ENCODE results near the gene AMBRA1.
A peak's percentile ranks its signal among the peaks of the same experiment; 100 is the strongest.
"Not testable (repeated sequence)": the region's sequence is repeated elsewhere in the genome, so short reads cannot be mapped to it uniquely, and the experiment has no call there.

AMBRA1 gene

DNA sequence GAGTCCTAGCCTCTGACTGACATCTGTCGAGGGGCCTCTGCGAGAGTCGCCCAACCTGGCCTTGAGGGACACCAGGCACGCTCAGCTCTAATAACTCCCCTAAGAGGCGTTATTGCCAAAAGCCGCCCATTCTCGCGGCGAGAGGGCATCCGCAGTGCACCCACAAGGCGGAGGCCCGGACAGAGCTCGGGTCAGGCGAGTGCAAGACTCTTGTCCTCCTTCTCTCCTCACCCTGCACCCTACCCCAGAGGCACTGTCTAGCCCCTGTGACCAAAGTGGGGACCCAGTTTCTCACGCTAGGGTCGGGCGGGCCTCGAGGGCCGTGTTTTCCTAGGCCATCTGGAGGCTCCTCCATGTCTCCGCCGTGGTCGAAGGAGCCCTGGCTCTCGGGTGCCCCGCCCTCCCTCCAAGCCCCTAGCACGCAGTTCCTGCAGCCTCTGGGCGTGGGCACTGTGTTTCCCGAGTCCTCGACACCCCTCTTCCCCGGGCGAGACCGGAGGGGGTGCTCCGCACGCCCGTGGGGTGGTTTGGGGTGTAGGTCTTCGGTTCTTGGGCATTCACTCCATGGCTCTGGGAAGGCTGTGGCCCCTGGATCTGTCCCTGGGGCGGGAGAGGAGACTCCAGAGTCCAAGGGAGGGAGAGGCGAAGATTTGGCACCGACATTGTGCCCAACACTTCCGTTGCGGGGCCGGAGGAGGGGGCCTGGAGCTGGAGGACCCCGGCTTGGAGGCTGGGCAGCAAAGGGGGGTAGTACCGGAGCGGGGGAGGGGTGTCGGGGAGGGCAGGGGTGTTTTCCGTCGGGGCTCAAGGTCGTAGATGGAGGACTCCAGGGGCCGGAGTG lies 203.3 kb downstream of the AMBRA1 start:
- DNase-seq = no peak

GRCh38 chr11:46389450-46390330 lies 204.1 kb downstream of the AMBRA1 start:
- DNase-seq = peak; percentile 82

DNA sequence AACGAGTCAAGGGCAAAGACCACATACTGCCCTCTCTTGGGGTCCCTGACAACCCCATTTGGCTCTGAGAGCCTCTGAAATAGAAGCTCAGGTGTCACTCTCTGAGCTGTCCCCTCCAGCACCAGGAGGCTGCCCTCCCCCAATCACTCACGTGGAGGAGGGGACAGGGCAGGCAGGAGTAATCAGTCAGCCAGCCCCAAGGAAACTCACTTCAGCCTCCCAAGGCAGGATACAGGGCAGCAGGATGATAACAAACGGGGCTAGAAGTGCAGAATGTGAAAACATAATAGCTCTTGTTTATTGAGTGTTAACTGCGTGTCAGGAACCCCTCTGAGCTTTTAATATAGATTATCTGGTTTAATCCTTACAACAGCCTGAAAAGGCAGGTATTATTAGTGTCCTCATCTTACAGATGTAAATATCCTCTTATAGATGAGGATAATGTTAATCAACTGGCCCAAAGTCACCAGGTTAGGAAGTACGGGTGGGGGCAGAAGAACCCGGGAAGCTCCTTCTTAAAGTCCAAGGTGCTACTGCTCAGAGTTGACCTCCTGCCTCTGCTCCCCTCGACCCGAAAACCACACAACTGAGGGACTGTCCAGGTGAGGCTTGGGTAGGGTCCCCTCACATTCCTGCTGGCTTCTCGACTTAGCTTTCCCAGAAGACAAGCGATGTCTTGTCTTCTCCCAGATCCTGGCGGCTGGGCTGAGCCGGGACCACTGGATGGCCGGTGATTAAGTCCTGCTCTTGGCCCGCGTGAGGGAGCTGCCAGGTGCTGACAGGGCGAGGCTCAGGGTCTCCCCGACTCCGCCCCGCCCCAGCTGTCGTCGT lies 205.0 kb downstream of the AMBRA1 start:
- DNase-seq = no peak

DNA sequence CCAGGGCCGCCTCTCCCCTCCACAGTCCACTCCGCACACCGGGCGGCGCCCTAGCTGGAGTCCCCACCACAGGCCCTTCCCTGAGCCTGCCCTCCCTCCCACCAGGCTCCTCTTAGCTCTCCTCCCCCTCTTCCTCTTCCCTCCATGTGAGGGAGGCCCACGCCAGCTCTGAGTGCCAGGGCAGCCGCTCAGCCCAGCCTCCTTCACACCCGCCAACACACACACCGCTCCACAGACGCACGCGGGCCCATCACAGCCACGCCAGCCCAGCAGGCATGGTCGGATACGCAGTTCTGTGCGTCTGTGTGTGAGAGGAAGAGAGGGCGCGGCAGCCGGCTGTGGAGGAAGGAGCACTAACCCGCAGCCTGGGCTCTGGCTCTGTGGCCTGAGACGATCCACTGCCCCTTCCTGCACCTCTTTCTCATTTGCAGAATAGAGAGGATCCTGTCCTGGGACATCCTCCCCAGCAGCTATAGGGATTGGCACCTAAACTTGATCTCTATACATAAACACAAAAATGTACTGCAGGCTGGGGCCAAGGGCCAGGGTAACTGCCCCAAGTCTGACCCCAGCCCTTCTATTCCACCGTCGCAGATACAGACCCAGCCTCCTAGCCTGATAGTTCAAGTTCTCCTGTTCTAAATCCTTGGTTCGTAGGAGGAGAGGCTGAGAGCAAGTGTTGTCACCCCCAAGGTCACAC lies 205.8 kb downstream of the AMBRA1 start:
- no peak for DNase-seq

DNA sequence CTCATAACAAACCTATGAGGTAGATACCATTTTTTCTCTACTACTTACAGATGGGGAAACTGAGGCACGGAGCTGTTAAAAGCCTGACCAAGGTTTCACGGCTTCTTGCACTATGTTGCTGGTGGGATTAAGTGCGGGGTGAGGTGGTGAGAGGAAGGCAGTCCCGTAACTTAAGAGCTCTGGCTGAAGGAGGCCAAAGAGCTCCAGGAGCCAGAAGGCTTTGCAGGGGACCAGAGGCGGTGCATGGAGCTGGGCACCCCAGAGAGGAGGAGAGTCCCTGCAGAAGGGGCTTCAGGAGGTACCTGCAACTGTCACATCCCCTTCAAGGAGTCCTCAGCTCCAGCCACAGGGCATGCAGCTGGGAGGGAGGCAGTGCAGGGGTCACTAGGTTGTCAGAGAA lies 206.4 kb downstream of the AMBRA1 start:
- DNase-seq = no peak

DNA sequence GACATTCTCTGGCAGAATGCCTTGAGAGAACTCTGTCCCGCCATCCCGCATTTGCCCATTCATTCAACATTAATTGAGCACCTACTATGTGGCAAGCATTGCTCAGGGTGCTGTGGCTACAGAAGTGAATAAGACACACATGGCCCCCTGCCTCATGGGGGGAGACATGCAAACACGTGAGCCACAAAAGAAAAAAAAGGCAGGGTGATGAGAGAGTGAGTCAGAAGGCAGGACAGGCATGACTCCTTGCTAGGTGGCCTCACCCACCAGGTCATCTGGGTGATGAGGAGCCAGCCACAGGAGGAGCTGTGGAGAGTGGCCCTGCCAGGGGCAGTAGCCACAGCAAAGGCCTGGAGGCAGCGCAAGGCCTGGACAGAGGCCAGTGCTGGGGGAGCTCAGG lies 207.1 kb downstream of the AMBRA1 start:
- DNase-seq = no peak

- no peak for DNase-seq
Measured at GRCh38 chr11:46386005-46386578, 207.7 kb downstream of the AMBRA1 start.

- DNase-seq = no peak
Measured at GRCh38 chr11:46385169-46386004, 208.4 kb downstream of the AMBRA1 start.

DNA sequence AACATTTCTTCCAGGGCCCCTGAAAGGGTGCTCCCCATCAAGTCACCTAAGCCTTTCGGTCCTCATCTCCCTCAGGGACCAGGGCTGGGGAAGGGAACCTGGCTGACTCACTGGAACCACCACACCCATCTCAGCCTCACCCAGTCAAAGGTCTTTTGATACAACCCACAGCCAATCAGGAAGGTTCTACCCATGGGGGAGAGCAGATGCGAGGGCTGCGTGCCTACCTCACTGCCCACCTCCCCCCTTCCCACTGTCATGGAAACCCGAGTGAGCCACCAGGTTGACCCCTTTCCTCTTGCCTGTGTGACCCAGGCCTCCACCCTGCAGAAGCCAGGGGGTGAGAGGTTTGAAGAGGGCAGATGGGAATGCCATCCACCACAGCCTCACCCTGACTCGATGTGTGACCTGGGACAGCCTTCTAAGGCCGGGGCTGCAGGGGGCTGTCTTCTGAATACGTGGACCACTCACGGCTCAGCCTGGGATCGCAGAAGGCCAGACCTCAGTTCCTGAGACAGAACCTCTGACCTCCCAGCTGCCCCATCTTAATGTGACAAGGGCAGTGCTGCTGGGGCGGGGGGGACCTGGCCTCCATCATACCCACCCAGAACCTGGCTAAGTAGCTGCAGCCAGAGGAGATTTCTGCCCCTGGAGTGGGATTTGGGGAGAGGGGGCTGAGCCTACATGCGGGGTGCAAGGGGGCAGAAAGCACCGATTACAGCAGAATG lies 209.7 kb downstream of the AMBRA1 start:
- DNase-seq = no peak

- no peak for DNase-seq
Measured at GRCh38 chr11:46383404-46383758, 210.4 kb downstream of the AMBRA1 start.

- DNase-seq = no peak
Measured at GRCh38 chr11:46382646-46383403, 211.0 kb downstream of the AMBRA1 start.

DNA sequence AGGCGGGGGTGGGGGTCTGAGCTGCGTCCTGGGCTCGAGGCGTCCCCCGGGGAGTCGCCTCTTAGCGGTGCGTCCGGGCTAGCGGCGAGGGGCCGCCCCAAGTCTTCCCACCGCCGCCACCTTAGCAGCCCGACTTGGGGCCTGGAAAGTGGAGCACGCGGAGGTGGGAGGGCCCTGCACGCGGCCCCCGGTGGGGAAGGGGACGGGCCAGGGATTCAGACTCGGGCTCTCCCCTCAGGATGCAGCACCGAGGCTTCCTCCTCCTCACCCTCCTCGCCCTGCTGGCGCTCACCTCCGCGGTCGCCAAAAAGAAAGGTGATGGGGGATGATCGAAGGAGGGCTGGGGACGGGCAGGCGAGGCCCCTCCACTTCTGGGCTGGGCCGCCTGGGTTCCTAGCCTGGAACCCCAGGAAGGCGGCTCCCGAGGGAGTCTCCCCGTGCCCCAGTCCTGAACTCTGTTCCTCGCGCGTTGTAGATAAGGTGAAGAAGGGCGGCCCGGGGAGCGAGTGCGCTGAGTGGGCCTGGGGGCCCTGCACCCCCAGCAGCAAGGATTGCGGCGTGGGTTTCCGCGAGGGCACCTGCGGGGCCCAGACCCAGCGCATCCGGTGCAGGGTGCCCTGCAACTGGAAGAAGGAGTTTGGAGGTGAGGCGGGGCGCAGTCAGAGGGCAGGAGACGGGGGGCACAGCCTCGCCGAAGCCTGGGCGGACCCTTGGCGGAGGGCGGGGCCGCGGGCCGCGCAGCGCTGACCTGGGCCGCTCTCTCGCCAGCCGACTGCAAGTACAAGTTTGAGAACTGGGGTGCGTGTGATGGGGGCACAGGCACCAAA lies 211.8 kb downstream of the AMBRA1 start:
- DNase-seq = peak; percentile 71

GRCh38 chr11:46381048-46381818 lies 212.6 kb downstream of the AMBRA1 start, which contains the start of gene MDK:
TSS of gene MDK (plus strand) at chr11:46381669. CDS start at chr11:46382058, 389 bp downstream.
- DNase-seq = no peak

GRCh38 chr11:46380340-46381047 lies 213.3 kb downstream of the AMBRA1 start:
- peak; percentile 87 for DNase-seq

- DNase-seq = not testable (repeated sequence)
Measured at GRCh38 chr11:46379482-46380293, 214.1 kb downstream of the AMBRA1 start.

DNA sequence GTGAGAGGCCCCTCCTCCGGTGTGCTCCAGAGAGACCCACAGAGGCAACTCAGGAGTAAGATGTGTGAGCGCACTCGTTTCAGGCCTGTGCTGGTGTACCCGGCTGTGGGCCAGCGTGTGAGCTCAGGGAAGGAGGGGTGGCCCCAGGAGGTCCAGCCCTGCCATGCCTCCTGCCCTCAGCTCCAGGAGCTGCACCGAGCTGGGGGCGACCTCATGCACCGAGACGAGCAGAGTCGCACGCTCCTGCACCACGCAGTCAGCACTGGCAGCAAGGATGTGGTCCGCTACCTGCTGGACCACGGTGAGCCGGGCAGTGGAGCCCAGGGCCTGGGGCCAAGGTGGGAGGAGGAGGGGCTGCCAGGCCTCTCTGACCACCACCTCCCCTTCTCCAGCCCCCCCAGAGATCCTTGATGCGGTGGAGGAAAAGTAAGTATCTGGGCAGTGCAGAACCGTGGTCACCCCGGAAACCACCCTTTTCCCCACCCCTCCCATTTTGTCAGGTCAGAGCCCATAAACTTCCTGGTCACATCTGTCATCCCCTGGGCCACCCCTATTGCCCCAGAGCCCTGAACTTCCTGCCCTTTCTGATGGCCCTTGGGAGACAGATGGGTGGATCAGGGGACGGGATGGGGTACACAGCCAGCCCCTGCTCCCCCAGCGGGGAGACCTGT lies 214.9 kb downstream of the AMBRA1 start:
- DNase-seq = no peak
